Femur (tissue), 1 donor: ENCODE results near the gene PKD1.
"Not testable (repeated sequence)": the region's sequence is repeated elsewhere in the genome, so short reads cannot be mapped to it uniquely, and the experiment has no call there.

Experiments used
- DNase-seq: peaks from one replicate; pipeline ENCODE4 v3.0.0-alpha.2; 2017

PKD1 gene

GRCh38 chr16:2149630-2150417 is 14.1 kb upstream of the PKD1 start:
- no peak for DNase-seq

- peak; percentile 43 for DNase-seq
Observed at GRCh38 chr16:2148714-2149629, 13.3 kb upstream of the PKD1 start.

- DNase-seq: peak; percentile 86
Observed at GRCh38 chr16:2147981-2148671, 12.4 kb upstream of the PKD1 start, which contains the start of gene RAB26. RAB26 (plus strand) TSS chr16:2148625; CDS start chr16:2148784, 159 bp downstream.

- peak; percentile 38 for DNase-seq
Observed at GRCh38 chr16:2147378-2147777, 11.7 kb upstream of the PKD1 start.

- DNase-seq: no peak
Observed at GRCh38 chr16:2145843-2146242, 10.1 kb upstream of the PKD1 start.

GRCh38 chr16:2143878-2144485 is 8.3 kb upstream of the PKD1 start:
- DNase-seq: peak; percentile 19

GRCh38 chr16:2142942-2143877 is 7.5 kb upstream of the PKD1 start:
- peak; percentile 15 for DNase-seq

- DNase-seq: not testable (repeated sequence)
Observed at GRCh38 chr16:2135071-2135470, 627 bp downstream of the PKD1 start.

GRCh38 chr16:2133797-2134196 is 1.9 kb downstream of the PKD1 start:
- not testable (repeated sequence) for DNase-seq

- DNase-seq: not testable (repeated sequence)
Observed at GRCh38 chr16:2129890-2130447, 5.7 kb downstream of the PKD1 start.

GRCh38 chr16:2129251-2129650 is 6.4 kb downstream of the PKD1 start:
- not testable (repeated sequence) for DNase-seq

GRCh38 chr16:2127630-2128280 is 7.9 kb downstream of the PKD1 start:
- peak; percentile 66 for DNase-seq

- DNase-seq: not testable (repeated sequence)
Observed at GRCh38 chr16:2126928-2127556, 8.7 kb downstream of the PKD1 start.

GRCh38 chr16:2126161-2126743 is 9.4 kb downstream of the PKD1 start:
- DNase-seq: peak; percentile 86

- peak; percentile 51 for DNase-seq
Observed at GRCh38 chr16:2125609-2126008, 10.1 kb downstream of the PKD1 start.

- peak; percentile 92 for DNase-seq
Observed at GRCh38 chr16:2124694-2125444, 10.8 kb downstream of the PKD1 start.

- not testable (repeated sequence) for DNase-seq
Observed at GRCh38 chr16:2124377-2124693, 11.4 kb downstream of the PKD1 start.

GRCh38 chr16:2123706-2124376 is 11.9 kb downstream of the PKD1 start:
- not testable (repeated sequence) for DNase-seq
